GM18511 (cell line): ENCODE measurements around the gene HLA-DQA1.
"Not testable (repeated sequence)": the region's sequence is repeated elsewhere in the genome, so short reads cannot be mapped to it uniquely, and the experiment has no call there.

Experiments used
- ATAC-seq: cut with Tn5 transposase; IDR thresholded peaks from one replicate; pipeline ENCODE4 v1.9.1; 2021; ENCODE audit warnings: mild to moderate bottlenecking, moderate library complexity; ENCODE audit not compliant: unreplicated experiment

Gene HLA-DQA1

GRCh38 chr6:32657819-32658218 is 20.6 kb downstream of the HLA-DQA1 start:
- ATAC-seq = not testable (repeated sequence)

- no peak for ATAC-seq
Measured at GRCh38 chr6:32658268-32658897, 21.2 kb downstream of the HLA-DQA1 start.

- ATAC-seq = peak; percentile 51
Measured at GRCh38 chr6:32659856-32660595, 22.8 kb downstream of the HLA-DQA1 start.

GRCh38 chr6:32662099-32662498 is 24.9 kb downstream of the HLA-DQA1 start:
- ATAC-seq = no peak

GRCh38 chr6:32662836-32663235 is 25.6 kb downstream of the HLA-DQA1 start:
- ATAC-seq = no peak

- ATAC-seq = no peak
Measured at GRCh38 chr6:32664354-32664753, 27.1 kb downstream of the HLA-DQA1 start.

- ATAC-seq = no peak
Measured at GRCh38 chr6:32664827-32665362, 27.7 kb downstream of the HLA-DQA1 start.

GRCh38 chr6:32665661-32666060 is 28.5 kb downstream of the HLA-DQA1 start:
- ATAC-seq = no peak

GRCh38 chr6:32666420-32667300 is 29.5 kb downstream of the HLA-DQA1 start, which contains the start of gene HLA-DQB1:
HLA-DQB1 (minus strand) TSS chr6:32666657; CDS start chr6:32666607, 50 bp downstream.
- no peak for ATAC-seq

- ATAC-seq = peak; percentile 74
Measured at GRCh38 chr6:32668226-32668747, 31.1 kb downstream of the HLA-DQA1 start.

GRCh38 chr6:32669240-32669639 is 32.0 kb downstream of the HLA-DQA1 start:
- ATAC-seq = no peak

- ATAC-seq = no peak
Measured at GRCh38 chr6:32669893-32670292, 32.7 kb downstream of the HLA-DQA1 start.

- ATAC-seq = not testable (repeated sequence)
Measured at GRCh38 chr6:32671908-32672307, 34.7 kb downstream of the HLA-DQA1 start.

- not testable (repeated sequence) for ATAC-seq
Measured at GRCh38 chr6:32674123-32674522, 36.9 kb downstream of the HLA-DQA1 start.

GRCh38 chr6:32679492-32679891 is 42.3 kb downstream of the HLA-DQA1 start:
- ATAC-seq = no peak

GRCh38 chr6:32680055-32680454 is 42.8 kb downstream of the HLA-DQA1 start:
- ATAC-seq = no peak

- ATAC-seq = no peak
Measured at GRCh38 chr6:32684246-32684645, 47.0 kb downstream of the HLA-DQA1 start.

GRCh38 chr6:32685603-32686002 is 48.4 kb downstream of the HLA-DQA1 start:
- peak; percentile 81 for ATAC-seq

- no peak for ATAC-seq
Measured at GRCh38 chr6:32689531-32690501, 52.6 kb downstream of the HLA-DQA1 start.

GRCh38 chr6:32692019-32692418 is 54.8 kb downstream of the HLA-DQA1 start:
- ATAC-seq = no peak
